Measurements from ENCODE around the gene TMEM184B. TPM values are rescaled to one million over a fixed set of nuclear protein-coding genes. Genes with fewer than 3 reads are reported as not detected.

The TMEM184B gene
- total RNA-seq, 4 donors from 2014 or later = 39.1 to 56.1 (median 51.4) TPM

- Histone ChIP-seq H3K36me3 (no peaks in the 10 kb centered on the region), H3K27ac (peak overlapping the region in 2 of 4 donors; percentile 48 to 53), H3K4me3 (no peak overlapping the region), H3K4me1 (peaks cover 0 to 8% (median 0%) of the 10 kb centered on the region in 4 donors), H3K9me3 (no peaks in the 10 kb centered on the region), H3K27me3 (no peaks in the 10 kb centered on the region)
- no peak for TF ChIP-seq CTCF (IDR thresholded peaks at IDR 0.05)
- no peak for TF ChIP-seq POLR2A (IDR thresholded peaks at IDR 0.05)
- DNase-seq = no peak
Observed at GRCh38 chr22:38284042-38284402, 11.2 kb upstream of the TMEM184B start.

GRCh38 chr22:38282397-38282796, 9.6 kb upstream of the TMEM184B start:
- Histone ChIP-seq H3K4me1 (peaks cover 0 to 8% (median 0%) of the 10 kb centered on the region in 4 donors), H3K27ac (no peak overlapping the region), H3K9me3 (no peaks in the 10 kb centered on the region), H3K4me3 (no peak overlapping the region), H3K27me3 (no peaks in the 10 kb centered on the region), H3K36me3 (no peaks in the 10 kb centered on the region)
- DNase-seq = no peak
- TF ChIP-seq CTCF (IDR thresholded peaks at IDR 0.05) (no peak), POLR2A (IDR thresholded peaks at IDR 0.05) (no peak)

- Histone ChIP-seq H3K27ac (no peak overlapping the region), H3K4me3 (no peak overlapping the region), H3K36me3 (no peaks in the 10 kb centered on the region), H3K9me3 (no peaks in the 10 kb centered on the region), H3K4me1 (peaks cover 0 to 10% (median 5%) of the 10 kb centered on the region in 4 donors), H3K27me3 (no peaks in the 10 kb centered on the region)
- no peak for DNase-seq
- TF ChIP-seq CTCF (IDR thresholded peaks at IDR 0.05) (no peak), POLR2A (IDR thresholded peaks at IDR 0.05) (no peak)
Observed at GRCh38 chr22:38276166-38276565, 3.4 kb upstream of the TMEM184B start.

- DNase-seq = no peak
- H3K27ac ChIP-seq = peak overlapping the region; percentile 78 to 94 (median 88)
- no peaks in the 10 kb centered on the region for H3K9me3 ChIP-seq
- TF ChIP-seq CTCF (IDR thresholded peaks at IDR 0.05) = no peak
- TF ChIP-seq POLR2A (IDR thresholded peaks at IDR 0.05) = no peak
- peak overlapping the region; percentile 68 to 100 (median 89) for H3K4me3 ChIP-seq
- peaks cover 0 to 26% (median 7%) of the 10 kb centered on the region in 4 donors for H3K4me1 ChIP-seq
- H3K36me3 ChIP-seq = no peaks in the 10 kb centered on the region
- no peaks in the 10 kb centered on the region for H3K27me3 ChIP-seq
Observed at GRCh38 chr22:38273135-38273826, 471 bp upstream of the TMEM184B start.

DNA sequence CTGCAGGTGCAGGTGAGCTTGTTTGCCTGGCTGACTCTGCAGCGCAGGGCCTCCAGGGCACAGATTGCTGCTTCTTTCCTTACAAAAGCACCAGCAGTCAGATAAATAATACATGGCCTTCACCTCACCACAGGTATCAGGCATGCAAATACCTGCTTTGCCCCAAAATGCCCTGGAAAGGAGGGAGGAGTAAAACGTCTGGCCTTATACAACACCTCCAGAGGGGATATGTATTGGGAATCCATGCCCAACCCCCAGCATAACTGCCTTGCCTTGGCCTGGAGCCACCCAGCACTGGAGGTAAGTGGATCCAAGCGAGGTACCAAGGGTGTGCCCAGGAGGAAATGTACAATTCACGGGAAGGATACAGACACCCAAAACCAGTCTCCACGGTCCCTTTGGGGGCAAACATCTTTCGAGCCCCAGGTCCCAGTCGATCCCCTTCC, 860 bp downstream of the TMEM184B start:
- TF ChIP-seq CTCF (IDR thresholded peaks at IDR 0.05) (no peak), POLR2A (IDR thresholded peaks at IDR 0.05) (no peak)
- H3K36me3 ChIP-seq = no peaks in the 10 kb centered on the region
- peak in 2 of 3 donors; percentile 18 to 61 for DNase-seq
- peak overlapping the region; percentile 78 to 94 (median 88) for H3K27ac ChIP-seq
- H3K4me1 ChIP-seq = peaks cover 0 to 36% (median 7%) of the 10 kb centered on the region in 4 donors
- peak overlapping the region; percentile 68 to 100 (median 89) for H3K4me3 ChIP-seq
- no peaks in the 10 kb centered on the region for H3K9me3 ChIP-seq
- no peaks in the 10 kb centered on the region for H3K27me3 ChIP-seq
